CD4-positive, alpha-beta T cell treated with Interleukin-4 for 4 hours (primary cell): Measurements from ENCODE around the gene BCAT1.
"Not testable (repeated sequence)": the region's sequence is repeated elsewhere in the genome, so short reads cannot be mapped to it uniquely, and the experiment has no call there.

Experiments used
- DNase-seq: peaks from one replicate; pipeline ENCODE4 v3.0.0-alpha.2; 2020

Gene BCAT1

GRCh38 chr12:24922090-24922489 lies 26.8 kb downstream of the BCAT1 start:
- DNase-seq = peak; percentile 24

- DNase-seq = no peak
Observed at GRCh38 chr12:24921251-24922038, 27.5 kb downstream of the BCAT1 start.

GRCh38 chr12:24920141-24920540 lies 28.8 kb downstream of the BCAT1 start:
- no peak for DNase-seq

- no peak for DNase-seq
Observed at GRCh38 chr12:24919346-24920001, 29.4 kb downstream of the BCAT1 start.

- no peak for DNase-seq
Observed at GRCh38 chr12:24918596-24918995, 30.3 kb downstream of the BCAT1 start.

- no peak for DNase-seq
Observed at GRCh38 chr12:24915501-24915900, 33.4 kb downstream of the BCAT1 start.

- DNase-seq = no peak
Observed at GRCh38 chr12:24913953-24914352, 34.9 kb downstream of the BCAT1 start.

GRCh38 chr12:24913130-24913529 lies 35.8 kb downstream of the BCAT1 start:
- no peak for DNase-seq

GRCh38 chr12:24911271-24911791 lies 37.6 kb downstream of the BCAT1 start:
- no peak for DNase-seq

GRCh38 chr12:24910192-24910591 lies 38.7 kb downstream of the BCAT1 start:
- not testable (repeated sequence) for DNase-seq

- DNase-seq = no peak
Observed at GRCh38 chr12:24909667-24910066, 39.2 kb downstream of the BCAT1 start.

- no peak for DNase-seq
Observed at GRCh38 chr12:24907464-24907863, 41.4 kb downstream of the BCAT1 start.

GRCh38 chr12:24906141-24906540 lies 42.8 kb downstream of the BCAT1 start:
- no peak for DNase-seq

- DNase-seq = no peak
Observed at GRCh38 chr12:24905431-24905830, 43.5 kb downstream of the BCAT1 start.

- DNase-seq = no peak
Observed at GRCh38 chr12:24904871-24905270, 44.0 kb downstream of the BCAT1 start.

- DNase-seq = no peak
Observed at GRCh38 chr12:24903329-24904088, 45.4 kb downstream of the BCAT1 start.

- DNase-seq = no peak
Observed at GRCh38 chr12:24902511-24903328, 46.2 kb downstream of the BCAT1 start.

- DNase-seq = no peak
Observed at GRCh38 chr12:24901576-24902461, 47.1 kb downstream of the BCAT1 start.

- DNase-seq = no peak
Observed at GRCh38 chr12:24900196-24900595, 48.7 kb downstream of the BCAT1 start.

GRCh38 chr12:24899503-24900075 lies 49.3 kb downstream of the BCAT1 start:
- no peak for DNase-seq

GRCh38 chr12:24898606-24899005 lies 50.3 kb downstream of the BCAT1 start:
- no peak for DNase-seq
